ENCODE data around the gene ARHGEF16. TPM values are rescaled to one million over a fixed set of nuclear protein-coding genes. Genes with fewer than 3 reads are reported as not detected.

Gene ARHGEF16
- polyA plus RNA-seq, 6 donors from 2014 or later: not detected

GRCh38 chr1:3459051-3459908 lies 4.8 kb downstream of the ARHGEF16 start:
- ATAC-seq (ENCODE audit: low read depth in 2 of 2) (no peak), DNase-seq (no peak)
- Mint-ChIP-seq H3K27me3 (peaks cover 4 to 18% (median 18%) of the 10 kb centered on the region in 3 donors), H3K4me3 (no peak overlapping the region), H3K9me3 (no peaks in the 10 kb centered on the region), H3K36me3 (no peaks in the 10 kb centered on the region), H3K4me1 (no peaks in the 10 kb centered on the region), H3K27ac (no peak overlapping the region)

- Mint-ChIP-seq H3K9me3 (no peaks in the 10 kb centered on the region), H3K4me3 (no peak overlapping the region), H3K27ac (no peak overlapping the region), H3K27me3 (peaks cover 4 to 18% (median 18%) of the 10 kb centered on the region in 3 donors), H3K4me1 (no peaks in the 10 kb centered on the region), H3K36me3 (no peaks in the 10 kb centered on the region)
- DNase-seq (no peak), ATAC-seq (ENCODE audit: low read depth in 2 of 2) (no peak)
These were observed 5.6 kb downstream of the ARHGEF16 start for GRCh38 chr1:3459940-3460671.

GRCh38 chr1:3460672-3461131 lies 6.2 kb downstream of the ARHGEF16 start:
- Mint-ChIP-seq H3K27ac (no peak overlapping the region), H3K36me3 (no peaks in the 10 kb centered on the region), H3K9me3 (no peaks in the 10 kb centered on the region), H3K4me1 (peaks cover 0 to 2% (median 0%) of the 10 kb centered on the region in 3 donors), H3K27me3 (peaks cover 4 to 21% (median 12%) of the 10 kb centered on the region in 3 donors), H3K4me3 (no peak overlapping the region)
- ATAC-seq (ENCODE audit: low read depth in 2 of 2) (no peak), DNase-seq (no peak)

GRCh38 chr1:3461238-3461933 lies 6.9 kb downstream of the ARHGEF16 start:
- H3K36me3 Mint-ChIP-seq: no peaks in the 10 kb centered on the region
- no peak for DNase-seq

GRCh38 chr1:3461934-3462275 lies 7.4 kb downstream of the ARHGEF16 start:
- no peak overlapping the region for H3K4me3 Mint-ChIP-seq
- H3K36me3 Mint-ChIP-seq: no peaks in the 10 kb centered on the region
- H3K27ac Mint-ChIP-seq: no peak overlapping the region
- H3K4me1 Mint-ChIP-seq: peaks cover 0 to 6% (median 4%) of the 10 kb centered on the region in 3 donors
- DNase-seq (no peak), ATAC-seq (ENCODE audit: low read depth in 2 of 2) (no peak)
- H3K27me3 Mint-ChIP-seq: peaks cover 4 to 25% (median 11%) of the 10 kb centered on the region in 3 donors
- no peaks in the 10 kb centered on the region for H3K9me3 Mint-ChIP-seq

More at GRCh38 chr1:3461238-3461933, 6.9 kb downstream of the ARHGEF16 start:
- Mint-ChIP-seq H3K9me3 (no peaks in the 10 kb centered on the region), H3K27ac (peak overlapping the region in 1 of 6 donors; percentile 7), H3K27me3 (peaks cover 4 to 25% (median 11%) of the 10 kb centered on the region in 3 donors), H3K4me1 (peaks cover 0 to 5% (median 4%) of the 10 kb centered on the region in 3 donors), H3K4me3 (no peak overlapping the region)
- no peak for ATAC-seq (ENCODE audit: low read depth in 2 of 2)

GRCh38 chr1:3462356-3463012 lies 8.0 kb downstream of the ARHGEF16 start:
- no peak for ATAC-seq (ENCODE audit: low read depth in 2 of 2)
- Mint-ChIP-seq H3K36me3 (no peaks in the 10 kb centered on the region), H3K4me1 (peaks cover 0 to 6% (median 4%) of the 10 kb centered on the region in 3 donors), H3K9me3 (no peaks in the 10 kb centered on the region), H3K27me3 (peaks cover 4 to 25% (median 11%) of the 10 kb centered on the region in 3 donors), H3K27ac (no peak overlapping the region), H3K4me3 (no peak overlapping the region)
- no peak for DNase-seq

- Mint-ChIP-seq H3K4me1 (peaks cover 0 to 6% (median 4%) of the 10 kb centered on the region in 3 donors), H3K27ac (no peak overlapping the region), H3K36me3 (no peaks in the 10 kb centered on the region), H3K9me3 (no peaks in the 10 kb centered on the region), H3K27me3 (peaks cover 4 to 25% (median 11%) of the 10 kb centered on the region in 3 donors), H3K4me3 (no peak overlapping the region)
- DNase-seq (no peak), ATAC-seq (ENCODE audit: low read depth in 2 of 2) (no peak)
These were observed 8.5 kb downstream of the ARHGEF16 start for GRCh38 chr1:3463013-3463385.

GRCh38 chr1:3463408-3463863 lies 9.0 kb downstream of the ARHGEF16 start:
- Mint-ChIP-seq H3K9me3 (no peaks in the 10 kb centered on the region), H3K27me3 (peaks cover 4 to 25% (median 11%) of the 10 kb centered on the region in 3 donors), H3K4me1 (peaks cover 0 to 6% (median 4%) of the 10 kb centered on the region in 3 donors), H3K4me3 (no peak overlapping the region), H3K36me3 (no peaks in the 10 kb centered on the region), H3K27ac (no peak overlapping the region)
- no peak for ATAC-seq (ENCODE audit: low read depth in 2 of 2)
- DNase-seq: no peak

- Mint-ChIP-seq H3K4me3 (no peak overlapping the region), H3K9me3 (no peaks in the 10 kb centered on the region), H3K36me3 (no peaks in the 10 kb centered on the region), H3K4me1 (peaks cover 0 to 6% (median 4%) of the 10 kb centered on the region in 3 donors), H3K27me3 (peaks cover 4 to 22% (median 11%) of the 10 kb centered on the region in 3 donors), H3K27ac (no peak overlapping the region)
- ATAC-seq (ENCODE audit: low read depth in 2 of 2) (no peak), DNase-seq (no peak)
These were observed 9.6 kb downstream of the ARHGEF16 start for GRCh38 chr1:3463891-3464648.

- ATAC-seq (ENCODE audit: low read depth in 2 of 2): no peak
- no peak overlapping the region for H3K4me3 Mint-ChIP-seq
These were observed 10.2 kb downstream of the ARHGEF16 start for GRCh38 chr1:3464649-3465025.

GRCh38 chr1:3465091-3465934 lies 10.8 kb downstream of the ARHGEF16 start:
- peaks cover 2 to 6% (median 4%) of the 10 kb centered on the region in 3 donors for H3K4me1 Mint-ChIP-seq
- peaks cover 2 to 16% (median 4%) of the 10 kb centered on the region in 3 donors for H3K27me3 Mint-ChIP-seq
- no peak for ATAC-seq (ENCODE audit: low read depth in 2 of 2)
- no peaks in the 10 kb centered on the region for H3K9me3 Mint-ChIP-seq
- H3K4me3 Mint-ChIP-seq: no peak overlapping the region
- no peak for DNase-seq
- H3K27ac Mint-ChIP-seq: peak overlapping the region in 1 of 6 donors; percentile 47
- no peaks in the 10 kb centered on the region for H3K36me3 Mint-ChIP-seq

More at GRCh38 chr1:3464649-3465025, 10.2 kb downstream of the ARHGEF16 start:
- Mint-ChIP-seq H3K9me3 (no peaks in the 10 kb centered on the region), H3K27me3 (peaks cover 4 to 16% (median 8%) of the 10 kb centered on the region in 3 donors), H3K36me3 (no peaks in the 10 kb centered on the region), H3K4me1 (peaks cover 0 to 6% (median 4%) of the 10 kb centered on the region in 3 donors), H3K27ac (peak overlapping the region in 1 of 6 donors; percentile 47)
- no peak for DNase-seq
